ENCODE measurements around the gene TMED7. TPM values are rescaled to one million over a fixed set of nuclear protein-coding genes. Genes with fewer than 3 reads are reported as not detected.

TMED7 gene
- total and polyA plus RNA-seq, 2 of the 8 experiments (the other 6 are each of a cell fraction or from before 2014, with no cell fraction given), result 43.8 to 75.2 TPM

DNA sequence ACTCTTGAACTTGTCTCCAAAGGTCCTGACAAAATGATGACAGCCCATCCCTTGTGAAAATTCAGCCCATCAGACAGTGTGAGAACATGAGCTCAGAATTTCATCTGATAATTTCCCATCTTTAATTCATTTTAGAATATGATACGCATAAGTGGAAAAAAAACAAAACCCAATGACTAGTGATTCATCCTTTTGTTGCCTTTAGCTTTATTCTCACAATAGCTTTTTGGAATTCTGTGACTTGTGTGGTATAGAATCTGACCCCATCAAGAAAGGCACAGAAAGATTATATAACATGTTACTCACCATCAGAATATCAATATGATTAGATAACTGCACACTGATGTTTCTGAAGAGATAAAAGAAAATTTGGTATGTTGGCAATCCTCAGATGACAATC is 16.1 kb upstream of the TMED7 start:
- no peak overlapping the region for H4K8ac ChIP-seq (ENCODE audit: extremely low read depth, insufficient read depth, low read length)
- H2BK15ac ChIP-seq (ENCODE audit: low read length), result no peak overlapping the region
- H4K20me1 ChIP-seq (replicated peaks in 1 of 2; ENCODE audit: control insufficient read depth in 1 of 2, insufficient read depth in 2 of 2, low read length in 2 of 2), result no peaks in the 10 kb centered on the region
- ChIA-PET POLR2A (ENCODE audit: partially characterized antibody) (interaction anchor here (0.6 kb wide), 1 partner anchor 41 kb away, joined by 4 read pairs; no protein-coding TSS in a partner anchor), CTCF (ENCODE audit: partially characterized antibody) (interaction anchor here (0.8 to 2.8 kb wide), 4 partner anchors 7 to 185 kb away, joined by 3 to 16 read pairs (median 3); no protein-coding TSS in a partner anchor)
- no peaks in the 10 kb centered on the region for H3K79me1 ChIP-seq (ENCODE audit: low read depth, low read length)
- H3K14ac ChIP-seq (ENCODE audit: insufficient read length), result no peak overlapping the region
- H4K5ac ChIP-seq (ENCODE audit: insufficient read length, low read depth, low read length), result no peak overlapping the region
- H2BK20ac ChIP-seq (ENCODE audit: low read length), result no peak overlapping the region
- H3K27me3 ChIP-seq (replicated peaks in 1 of 4; ENCODE audit: control insufficient read depth in 3 of 4, extremely low read depth in 1 of 4, insufficient read depth in 3 of 4, low read length in 3 of 4), result no peaks in the 10 kb centered on the region
- no peaks in the 10 kb centered on the region for H3K79me2 ChIP-seq (ENCODE audit: control insufficient read depth in 1 of 2, insufficient read depth in 2 of 2, low read length in 2 of 2)
- no peak overlapping the region for H3K56ac ChIP-seq (replicated peaks; ENCODE audit: insufficient read length, low read depth, low read length)
- no peak overlapping the region for H3K23ac ChIP-seq (ENCODE audit: insufficient read length)
- H2BK12ac ChIP-seq (ENCODE audit: low read depth, low read length), result no peak overlapping the region
- FAIRE-seq (no peak), DNase-seq (ENCODE audit: low read depth in 1 of 2, low spot score in 2 of 2) (no peak)
- no peak overlapping the region for H3K18ac ChIP-seq (ENCODE audit: extremely low read depth, low read length)
- no peak overlapping the region for H2AFZ ChIP-seq (ENCODE audit: low read length)
- no peak overlapping the region for H3K4me3 ChIP-seq (ENCODE audit: extremely low read depth in 1 of 4, insufficient read depth in 2 of 4, low read depth in 3 of 4, low read length in 4 of 4)
- no peak overlapping the region for H3K4ac ChIP-seq (replicated peaks; ENCODE audit: insufficient read length, low read depth, low read length)
- no peaks in the 10 kb centered on the region for H3K36me3 ChIP-seq (ENCODE audit: control insufficient read depth in 2 of 4, insufficient read depth in 4 of 4, low read length in 3 of 4)
- H3K4me2 ChIP-seq (ENCODE audit: insufficient read depth in 1 of 2, low read depth in 2 of 2, low read length in 2 of 2), result no peak overlapping the region
- no peak overlapping the region for H2BK5ac ChIP-seq (ENCODE audit: low read depth, low read length)
- TF ChIP-seq NANOG (IDR thresholded peaks at IDR 0.05; ENCODE audit: insufficient read depth, low read depth, low read length, poor library complexity, severe bottlenecking) (no peak), BACH1 (IDR thresholded peaks at IDR 0.05; ENCODE audit: low read length) (no peak), RXRA (IDR thresholded peaks at IDR 0.05; ENCODE audit: insufficient read depth, low read depth, low read length) (no peak), POU5F1 (IDR thresholded peaks at IDR 0.05; ENCODE audit: low read depth, low read length) (no peak), TAF1 (IDR thresholded peaks at IDR 0.05; ENCODE audit: low read depth, low read length) (no peak), SP1 (IDR thresholded peaks at IDR 0.05; ENCODE audit: low read depth, low read length) (no peak), GABPA (IDR thresholded peaks at IDR 0.05; ENCODE audit: borderline replicate concordance, insufficient read depth, low read length) (no peak), CHD2 (IDR thresholded peaks at IDR 0.05; ENCODE audit: low read length) (no peak)
- TF ChIP-seq, protein P1, sequence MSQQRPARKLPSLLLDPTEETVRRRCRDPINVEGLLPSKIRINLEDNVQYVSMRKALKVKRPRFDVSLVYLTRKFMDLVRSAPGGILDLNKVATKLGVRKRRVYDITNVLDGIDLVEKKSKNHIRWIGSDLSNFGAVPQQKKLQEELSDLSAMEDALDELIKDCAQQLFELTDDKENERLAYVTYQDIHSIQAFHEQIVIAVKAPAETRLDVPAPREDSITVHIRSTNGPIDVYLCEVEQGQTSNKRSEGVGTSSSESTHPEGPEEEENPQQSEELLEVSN (IDR thresholded peaks at IDR 0.05), result no peak
- H4K91ac ChIP-seq (replicated peaks; ENCODE audit: insufficient read length, low read length), result no peak overlapping the region
- no peak overlapping the region for H2AK5ac ChIP-seq (ENCODE audit: low read depth, low read length)
- H3K23me2 ChIP-seq (ENCODE audit: low read depth, low read length), result no peaks in the 10 kb centered on the region; the same call in 1 of the 2 replicates
- no peaks in the 10 kb centered on the region for H3K9me3 ChIP-seq (ENCODE audit: insufficient read depth in 2 of 2, low read depth in 1 of 2, low read length in 1 of 2)
- whole genome bisulfite sequencing, 2 experiments (ENCODE audit: extremely low coverage in 1 of 2, insufficient coverage in 1 of 2, insufficient read length in 1 of 2, insufficient replicate concordance in 2 of 2, low coverage in 1 of 2, low lambda C conversion rate in 2 of 2, missing lambda C conversion rate in 1 of 2), result 94% methylated on average over 1 of the region's 1 CpG; no CpG with 5 or more reads in 1 of the 2 experiments
- peaks cover 0 to 3% (median under 1%) of the 10 kb centered on the region in 4 experiments; a peak in 2 of 7 replicates for H3K4me1 ChIP-seq (replicated peaks in 1 of 4; ENCODE audit: control insufficient read depth in 3 of 4, insufficient read depth in 4 of 4, low read length in 3 of 4)
- H3K27ac ChIP-seq (ENCODE audit: low read depth, low read length), result no peak overlapping the region
- H3K9ac ChIP-seq (replicated peaks in 1 of 4; ENCODE audit: extremely low read depth in 1 of 4, low read depth in 3 of 4, low read length in 3 of 4), result no peak overlapping the region
- H2BK120ac ChIP-seq (replicated peaks; ENCODE audit: low read depth, low read length), result no peak overlapping the region
